Activated CD4-positive, CD25-positive, alpha-beta regulatory T cell treated with anti-CD3 and anti-CD28 coated beads, Interleukin-2, amount 50 U/mL, for 24 hours (primary cell): ENCODE measurements around the gene CLK3.

Source experiments
- ATAC-seq, 2 donors: fragments of 150-1000 bp; cut with Tn5 transposase; one replicate each; pipeline ENCODE4 v1.10.0; 2021; ENCODE audit warnings: mild to moderate bottlenecking in 1 of 2, moderate library complexity in 1 of 2

CLK3 gene

GRCh38 chr15:74603789-74604705, 11.6 kb upstream of the CLK3 start:
- ATAC-seq = no peak

- no peak for ATAC-seq
Observed at GRCh38 chr15:74604983-74605794, 10.4 kb upstream of the CLK3 start.

DNA sequence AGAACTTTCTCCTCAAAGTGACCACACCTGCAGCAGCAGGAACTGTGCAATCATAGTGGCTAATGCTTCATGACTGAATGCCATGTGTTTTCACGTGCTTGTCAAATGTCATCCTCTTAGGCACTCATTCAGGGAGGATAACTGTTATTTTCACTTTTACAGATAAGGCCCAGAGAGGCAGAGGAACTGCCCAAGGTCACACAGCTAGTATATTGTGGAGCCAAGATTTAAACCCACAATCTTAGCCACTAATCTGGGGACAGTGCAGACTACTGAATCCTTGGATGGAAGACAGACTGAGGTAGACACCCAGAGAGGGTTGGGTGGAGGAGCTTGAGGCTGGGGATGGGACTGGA, 9.9 kb upstream of the CLK3 start:
- ATAC-seq = no peak

DNA sequence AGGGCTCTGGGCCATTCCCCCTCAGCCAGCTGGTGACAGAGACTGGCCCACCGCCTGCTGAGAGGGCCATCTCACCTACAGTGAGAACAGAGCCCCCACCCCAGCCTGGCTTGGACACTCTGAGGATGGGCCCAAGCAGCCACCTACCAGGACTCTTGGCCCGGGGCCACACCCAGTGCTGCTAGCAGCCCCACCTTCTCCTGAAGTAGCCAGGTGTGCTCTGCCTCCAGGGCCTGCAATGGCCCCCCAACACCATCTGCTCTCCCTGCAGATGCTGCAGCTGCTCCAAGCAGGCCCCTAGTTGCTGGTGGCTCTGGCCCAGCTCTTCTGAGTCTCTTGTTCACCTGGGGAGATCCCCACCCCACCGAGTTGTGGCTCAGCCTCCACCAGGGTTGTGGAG, 6.8 kb upstream of the CLK3 start:
- ATAC-seq = no peak

DNA sequence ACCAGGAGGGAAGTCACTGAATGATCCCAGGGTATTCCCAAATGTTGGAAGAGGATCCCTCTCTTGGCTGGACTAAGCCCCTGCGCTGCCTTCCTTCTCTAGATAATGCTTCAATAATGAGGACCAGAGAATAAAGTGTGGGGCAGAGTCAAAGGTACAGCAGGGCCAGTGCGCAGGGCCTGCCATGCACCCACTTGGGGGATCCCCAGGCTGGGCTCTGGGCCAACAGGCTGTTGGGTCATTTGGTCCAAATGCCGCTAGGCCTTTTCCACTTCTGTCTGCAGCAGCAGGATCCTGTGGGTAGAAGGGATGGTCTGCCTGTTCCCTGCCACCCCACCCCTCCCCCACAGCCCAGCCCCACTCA, 5.7 kb upstream of the CLK3 start:
- no peak for ATAC-seq

DNA sequence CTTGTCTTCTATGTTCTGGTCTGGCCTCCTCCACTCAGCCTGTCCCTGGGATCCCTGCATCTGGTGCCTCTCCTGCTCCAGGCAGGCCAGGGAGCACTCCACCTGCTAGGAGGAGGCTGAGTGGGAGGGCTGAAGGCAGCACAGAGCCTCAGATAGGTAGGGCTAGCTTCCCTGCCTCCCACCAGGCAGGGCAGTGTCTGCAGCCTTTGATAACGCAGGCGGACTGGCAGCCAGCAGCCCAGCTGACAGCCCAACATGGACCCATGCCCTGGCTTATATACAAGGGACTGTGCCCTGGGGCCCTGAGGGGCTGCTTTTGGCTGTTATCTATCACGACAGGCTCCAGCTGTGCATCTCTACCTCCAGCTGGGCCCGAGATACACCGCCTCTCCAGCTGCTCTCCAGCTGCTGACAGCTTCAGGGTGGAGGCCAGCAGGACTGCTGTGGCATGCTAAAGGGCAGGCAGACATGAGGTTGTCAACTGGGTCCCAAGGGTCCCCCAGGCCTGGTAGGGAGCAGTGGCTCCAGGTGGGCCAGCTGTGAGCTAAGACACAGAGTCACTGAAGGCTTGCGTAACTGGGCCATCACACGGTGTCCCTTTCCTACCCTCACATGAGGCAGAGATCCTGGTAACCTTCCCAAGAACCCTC, 5.2 kb upstream of the CLK3 start:
- ATAC-seq = no peak

DNA sequence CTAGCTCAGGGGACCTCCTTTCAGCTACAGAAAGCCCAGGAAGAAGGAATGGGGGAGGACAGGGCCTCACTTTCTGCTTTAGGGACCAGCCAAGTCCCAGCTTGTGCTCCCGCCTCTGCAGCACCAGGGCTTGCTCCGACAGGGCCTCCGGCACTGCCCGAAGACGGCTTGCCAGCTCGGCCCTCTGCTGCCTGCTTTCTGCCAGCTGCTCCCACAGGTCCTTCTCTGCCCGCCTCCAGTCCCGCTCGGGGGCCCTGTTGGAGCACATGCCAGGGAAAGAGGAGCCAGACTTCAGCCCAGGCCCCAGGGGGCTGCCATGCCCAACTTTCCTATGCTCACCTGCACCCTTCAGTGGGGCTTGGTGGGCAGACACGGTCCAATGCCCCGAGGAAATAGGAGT, 4.3 kb upstream of the CLK3 start:
- no peak for ATAC-seq

- no peak for ATAC-seq
Observed at GRCh38 chr15:74611834-74612233, 3.8 kb upstream of the CLK3 start.

- no peak for ATAC-seq
Observed at GRCh38 chr15:74612677-74613076, 3.0 kb upstream of the CLK3 start.

- ATAC-seq = no peak
Observed at GRCh38 chr15:74613089-74613952, 2.3 kb upstream of the CLK3 start.

DNA sequence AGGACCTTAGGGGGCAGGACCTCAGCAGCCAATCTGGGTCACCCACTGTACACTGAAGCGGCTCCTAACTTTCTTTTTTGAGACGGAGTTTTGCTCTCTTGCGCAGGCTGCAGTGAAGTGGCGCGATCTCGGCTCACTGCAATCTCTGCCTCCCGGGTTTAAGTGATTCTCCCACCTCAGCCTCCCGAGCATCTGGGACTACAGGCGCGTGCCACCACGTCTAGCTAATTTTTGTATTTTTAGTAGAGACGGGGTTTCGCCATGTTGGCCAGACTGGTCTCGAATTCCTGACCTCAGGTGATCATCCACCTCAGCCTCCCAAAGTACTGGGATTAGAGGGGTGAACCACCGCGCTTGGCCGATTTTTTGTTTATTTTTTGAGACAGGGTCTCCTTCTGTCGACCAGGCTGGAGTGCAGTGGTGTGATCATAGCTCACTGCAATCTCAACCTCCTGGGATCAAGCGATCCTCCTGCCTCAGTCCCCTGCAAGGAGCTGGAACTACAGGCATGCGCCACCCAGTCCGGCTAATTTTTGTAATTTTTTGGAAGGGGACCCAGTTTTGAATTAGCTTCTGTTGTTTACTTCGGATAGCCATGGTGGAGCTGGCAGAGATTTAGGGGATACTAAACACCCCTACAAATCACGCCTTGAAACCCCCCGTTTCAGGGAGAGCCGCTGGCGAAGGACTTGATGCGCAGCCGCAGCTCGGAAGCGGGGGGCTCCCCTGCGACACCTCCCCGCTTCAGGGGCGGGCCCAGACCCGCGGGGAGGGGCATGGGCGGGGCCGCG, 1.5 kb upstream of the CLK3 start:
- no peak for ATAC-seq

DNA sequence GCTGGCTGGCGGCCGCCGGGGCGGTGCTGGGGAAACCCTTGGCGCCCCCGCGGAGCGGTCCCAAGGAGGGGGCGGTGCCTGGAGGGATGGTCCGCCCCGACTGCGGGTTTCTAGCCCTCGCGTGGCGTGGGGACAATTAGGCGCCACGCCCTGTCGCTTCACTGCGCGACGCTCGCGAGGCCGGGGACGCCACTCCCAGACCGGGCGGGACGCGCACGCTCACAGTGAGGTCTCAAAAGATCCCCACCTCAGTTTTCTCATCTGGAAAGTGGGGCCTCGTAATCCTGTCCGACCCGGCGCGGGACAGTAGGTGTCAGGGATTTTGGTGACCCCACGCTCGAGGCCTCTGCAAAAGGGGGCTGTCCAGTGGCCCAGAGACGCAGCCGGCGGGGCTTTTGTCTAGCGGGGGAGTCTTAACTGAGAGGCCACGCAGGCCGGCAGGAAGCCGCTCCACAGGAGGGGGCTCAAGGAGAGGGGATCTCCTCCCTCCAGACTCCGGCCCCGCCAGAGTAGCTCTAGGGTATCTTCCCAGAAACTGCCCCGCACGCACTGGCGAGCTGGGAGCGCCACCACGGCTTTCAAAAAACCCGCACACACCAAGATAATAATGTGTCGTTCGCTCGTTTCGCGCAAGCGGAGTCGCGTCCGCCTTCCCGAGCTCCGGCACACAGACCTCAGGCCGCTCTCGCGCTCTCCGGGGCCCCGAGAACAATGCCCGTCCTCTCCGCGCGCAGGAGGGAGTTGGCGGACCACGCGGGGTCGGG, 710 bp upstream of the CLK3 start:
- peak; percentile 53 to 55 for ATAC-seq

DNA sequence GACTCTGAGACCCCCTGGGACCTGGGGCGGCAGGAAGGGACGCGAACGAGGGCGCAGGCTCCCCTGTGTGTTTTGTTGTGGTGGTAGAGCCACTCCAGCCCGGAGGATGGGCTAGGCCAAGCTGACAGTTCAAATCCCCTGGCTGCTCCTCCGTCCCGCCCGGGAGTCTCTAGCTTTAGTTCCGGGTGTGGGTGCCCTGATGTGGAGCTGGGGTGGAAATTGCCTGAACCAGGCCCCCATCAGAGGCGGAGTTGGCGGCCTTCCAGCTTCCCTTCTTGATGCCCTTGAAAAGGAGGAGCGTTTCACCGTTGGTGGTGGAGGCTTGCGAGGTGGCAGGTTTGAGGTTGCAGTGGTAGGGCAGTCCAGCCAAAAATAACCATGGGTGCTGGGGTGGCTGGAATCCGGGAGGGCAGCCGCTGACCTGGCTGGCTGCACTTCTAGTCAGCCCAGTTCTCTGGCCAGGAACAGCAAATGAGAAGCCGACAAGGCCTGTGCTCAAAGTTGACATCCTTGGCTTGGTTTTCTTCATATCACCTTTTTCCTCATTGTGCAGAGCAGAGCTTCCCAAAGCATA, 817 bp downstream of the CLK3 start:
- no peak for ATAC-seq

DNA sequence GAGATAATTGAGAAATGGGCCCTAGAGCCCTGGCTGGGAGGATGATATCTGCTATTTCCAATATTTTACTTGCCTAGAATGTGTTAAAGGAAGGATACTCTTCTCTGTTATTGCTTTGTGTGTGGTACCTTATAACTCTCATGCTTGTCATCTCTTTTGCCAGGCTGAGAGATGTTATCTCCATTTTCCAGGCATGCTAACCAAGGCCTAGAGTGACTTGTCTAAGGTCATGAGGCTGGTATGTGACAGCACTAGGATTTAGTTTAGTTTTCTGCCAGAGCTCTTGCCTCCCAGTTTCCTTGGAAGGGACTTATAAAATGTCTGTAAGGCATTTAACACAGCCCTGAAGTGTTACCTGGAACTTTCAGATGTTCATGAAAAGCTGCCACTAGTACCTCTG, 1.4 kb downstream of the CLK3 start:
- no peak for ATAC-seq

GRCh38 chr15:74618841-74619596, 3.4 kb downstream of the CLK3 start:
- no peak for ATAC-seq

DNA sequence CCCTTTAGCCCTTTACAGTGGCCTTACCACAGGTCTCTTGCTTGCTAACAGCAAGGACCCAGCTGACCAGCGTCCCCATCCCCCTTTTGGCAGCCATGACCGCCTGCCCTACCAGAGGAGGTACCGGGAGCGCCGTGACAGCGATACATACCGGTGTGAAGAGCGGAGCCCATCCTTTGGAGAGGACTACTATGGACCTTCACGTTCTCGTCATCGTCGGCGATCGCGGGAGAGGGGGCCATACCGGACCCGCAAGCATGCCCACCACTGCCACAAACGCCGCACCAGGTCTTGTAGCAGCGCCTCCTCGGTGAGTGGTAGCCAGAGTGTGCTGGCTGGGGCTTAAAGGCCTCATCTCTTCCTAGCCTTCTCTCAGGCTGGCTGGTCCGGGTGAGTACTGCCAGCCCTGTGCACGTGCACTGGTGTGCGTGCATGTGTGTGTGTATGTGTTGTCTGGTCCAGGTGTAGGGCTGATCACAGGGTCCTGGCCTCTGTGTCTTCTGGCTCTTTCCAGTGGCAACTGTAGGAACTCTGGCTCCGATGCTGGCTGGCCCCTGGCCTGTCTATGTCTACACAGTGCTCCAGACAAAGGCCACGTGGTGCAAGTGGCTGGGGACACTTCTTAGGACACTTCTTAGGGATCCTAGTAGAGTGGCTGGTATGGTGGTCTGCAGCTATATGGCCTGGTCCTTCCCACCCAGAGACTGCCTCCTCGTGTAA, 4.4 kb downstream of the CLK3 start:
- ATAC-seq = no peak

- peak; percentile 88 to 90 for ATAC-seq
Observed at GRCh38 chr15:74620636-74621545, 5.3 kb downstream of the CLK3 start.

- ATAC-seq = no peak
Observed at GRCh38 chr15:74621546-74621920, 5.9 kb downstream of the CLK3 start.
